GM06990 (cell line): ENCODE results near the gene GNB5.

Source experiments
- DNase-seq: peaks from one replicate; pipeline ENCODE4 v3.0.0-alpha.2; 2011; ENCODE audit not compliant: insufficient read length; ENCODE audit errors: extremely low read depth
- H3K27me3 ChIP-seq: replicated peaks from 2 replicates; pipeline ENCODE4 v1.6.0; 2011; ENCODE audit warnings: low read length; ENCODE audit not compliant: control insufficient read depth, insufficient read depth
- H3K36me3 ChIP-seq: 2 replicates; pipeline ENCODE4 v1.5.1; 2011; ENCODE audit warnings: low read length; ENCODE audit not compliant: control insufficient read depth, insufficient read depth
- H3K4me3 ChIP-seq: replicated peaks from 2 replicates; pipeline ENCODE4 v1.5.1; 2011; ENCODE audit warnings: low read depth, mild to moderate bottlenecking, control low read depth, low read length
- CTCF ChIP-seq: IDR thresholded peaks from 2 replicates; pipeline ENCODE4 v1.5.1; 2011; ENCODE audit warnings: low read length, control low read depth, mild to moderate bottlenecking, inconsistent platforms; ENCODE audit not compliant: insufficient read depth, poor library complexity, severe bottlenecking

Gene GNB5

GRCh38 chr15:52140646-52141045 is 50.5 kb downstream of the GNB5 start:
- Histone ChIP-seq H3K27me3 (no peaks in the 10 kb centered on the region), H3K4me3 (no peak overlapping the region), H3K36me3 (peaks cover 5% of the 10 kb centered on the region)
- DNase-seq: no peak
- no peak for TF ChIP-seq CTCF

- Histone ChIP-seq H3K36me3 (peaks cover 5% of the 10 kb centered on the region), H3K27me3 (no peaks in the 10 kb centered on the region), H3K4me3 (no peak overlapping the region)
- DNase-seq: peak; percentile 42
- TF ChIP-seq CTCF: peak; percentile 85
These were observed 51.4 kb downstream of the GNB5 start for GRCh38 chr15:52139599-52140462.

- TF ChIP-seq CTCF: no peak
- H3K27me3 ChIP-seq: no peaks in the 10 kb centered on the region
- no peak for DNase-seq
- no peak overlapping the region for H3K4me3 ChIP-seq
- H3K36me3 ChIP-seq: peaks cover 5% of the 10 kb centered on the region
These were observed 53.5 kb downstream of the GNB5 start for GRCh38 chr15:52137432-52138357.

GRCh38 chr15:52136442-52136980 is 54.7 kb downstream of the GNB5 start:
- Histone ChIP-seq H3K4me3 (no peak overlapping the region), H3K36me3 (peaks cover 5% of the 10 kb centered on the region), H3K27me3 (no peaks in the 10 kb centered on the region)
- TF ChIP-seq CTCF: no peak
- DNase-seq: no peak

- Histone ChIP-seq H3K4me3 (no peak overlapping the region), H3K36me3 (peaks cover 4% of the 10 kb centered on the region), H3K27me3 (no peaks in the 10 kb centered on the region)
- no peak for TF ChIP-seq CTCF
- no peak for DNase-seq
These were observed 56.6 kb downstream of the GNB5 start for GRCh38 chr15:52134502-52135144.
